ENCODE results near the gene CEP68.

Gene CEP68

DNA sequence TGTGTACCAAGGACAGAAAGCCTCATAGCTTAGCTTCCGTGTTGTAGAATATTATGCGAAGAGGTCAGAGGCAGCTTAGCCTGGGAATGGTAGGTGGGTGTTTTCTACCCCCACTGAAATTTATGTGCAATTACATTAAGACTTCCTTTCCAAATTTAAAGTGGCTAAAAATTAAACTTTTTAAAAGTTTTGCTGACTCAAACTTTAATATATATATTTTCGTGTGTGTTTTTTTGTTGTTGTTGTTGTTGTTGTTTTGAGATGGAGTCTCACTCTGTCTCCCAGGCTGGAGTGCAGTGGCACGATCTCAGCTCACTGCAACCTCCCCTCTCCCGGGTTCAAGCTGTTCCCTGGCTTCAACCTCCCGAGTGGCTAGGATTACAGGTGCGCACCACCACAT, 77.9 kb downstream of the CEP68 start:
- DNase-seq, result no peak

- DNase-seq, result no peak
Measured at GRCh38 chr2:65136253-65136652, 80.0 kb downstream of the CEP68 start.

All from SHP77 (cell line).